Activated naive CD4-positive, alpha-beta T cell treated with anti-CD3 and anti-CD28 coated beads for 36 hours (primary cell): ENCODE results near the gene PNPLA3. TPM values are rescaled to one million over a fixed set of nuclear protein-coding genes. Genes with fewer than 3 reads are reported as not detected.

Experiments used
- CTCF ChIA-PET: fragments of 350-600 bp; sonication (Branson Sonifier 250); formaldehyde crosslinking; loops from one replicate; lab custom pipeline; 2021; ENCODE audit warnings: antibody characterized with exemption; lab: Charles Lee
- DNase-seq: peaks from one replicate; pipeline ENCODE4 v3.0.0-alpha.2; 2020
- H3K27ac Mint-ChIP-seq: one replicate; pipeline ENCODE4 v1.8.0; 2021; ENCODE audit warnings: mild to moderate bottlenecking, mixed read lengths
- H3K27me3 Mint-ChIP-seq: one replicate; pipeline ENCODE4 v1.8.0; 2021; ENCODE audit warnings: low read depth, mixed read lengths
- H3K36me3 Mint-ChIP-seq: one replicate; pipeline ENCODE4 v1.8.0; 2021; ENCODE audit warnings: low read depth, mixed read lengths
- H3K4me1 Mint-ChIP-seq: one replicate; pipeline ENCODE4 v1.8.0; 2021; ENCODE audit warnings: low read depth, mixed read lengths
- H3K4me3 Mint-ChIP-seq: one replicate; pipeline ENCODE4 v1.8.0; 2021; ENCODE audit warnings: mild to moderate bottlenecking, moderate library complexity, mixed read lengths
- H3K9me3 Mint-ChIP-seq: one replicate; pipeline ENCODE4 v1.8.0; 2021; ENCODE audit warnings: mixed read lengths
- intact Hi-C: fragments of 100-400 bp; cut with micrococcal nuclease; formaldehyde crosslinking; loops from one replicate; pipeline ENCODE4 v1.15.1; 2023
- total RNA-seq, 2 experiments: library from RNA; stranded (reverse); gene quantifications; one replicate each; pipeline ENCODE4 v1.2.3, GENCODE V29; 2021

Gene PNPLA3
- total RNA-seq, 2 experiments from 2014 or later, result 0.29 to 0.77 TPM

- no peaks in the 10 kb centered on the region for H3K9me3 Mint-ChIP-seq
- H3K36me3 Mint-ChIP-seq, result peaks cover 29% of the 10 kb centered on the region
- intact Hi-C loops, result no loop called here
- no peak for DNase-seq
- CTCF ChIA-PET, result interaction anchor here (1.0 to 1.1 kb wide), 2 partner anchors 16 to 17 kb away, joined by 3 read pairs; no protein-coding TSS in a partner anchor
- H3K27ac Mint-ChIP-seq, result no peak overlapping the region
- no peaks in the 10 kb centered on the region for H3K27me3 Mint-ChIP-seq
- H3K4me1 Mint-ChIP-seq, result no peaks in the 10 kb centered on the region
- no peak overlapping the region for H3K4me3 Mint-ChIP-seq
These were observed 53.5 kb downstream of the PNPLA3 start for GRCh38 chr22:43976861-43977795.

GRCh38 chr22:43978558-43978957 is 55.0 kb downstream of the PNPLA3 start:
- CTCF ChIA-PET, result no interaction called here
- no peak overlapping the region for H3K4me3 Mint-ChIP-seq
- intact Hi-C loops, result no loop called here
- no peaks in the 10 kb centered on the region for H3K27me3 Mint-ChIP-seq
- H3K36me3 Mint-ChIP-seq, result peaks cover 27% of the 10 kb centered on the region
- DNase-seq, result no peak
- H3K9me3 Mint-ChIP-seq, result no peaks in the 10 kb centered on the region
- H3K27ac Mint-ChIP-seq, result no peak overlapping the region
- no peaks in the 10 kb centered on the region for H3K4me1 Mint-ChIP-seq

- CTCF ChIA-PET, result interaction anchor here (0.6 to 2.0 kb wide), 2 partner anchors 13 to 544 kb away, joined by 4 to 6 read pairs; no protein-coding TSS in a partner anchor
- H3K36me3 Mint-ChIP-seq, result peaks cover 27% of the 10 kb centered on the region
- H3K9me3 Mint-ChIP-seq, result no peaks in the 10 kb centered on the region
These were observed 57.0 kb downstream of the PNPLA3 start for GRCh38 chr22:43980579-43980978.

GRCh38 chr22:43980996-43981395 is 57.4 kb downstream of the PNPLA3 start:
- Mint-ChIP-seq H3K27ac (no peak overlapping the region), H3K9me3 (no peaks in the 10 kb centered on the region), H3K27me3 (no peaks in the 10 kb centered on the region), H3K4me3 (no peak overlapping the region), H3K36me3 (peaks cover 26% of the 10 kb centered on the region), H3K4me1 (no peaks in the 10 kb centered on the region)
- no peak for DNase-seq
- intact Hi-C loops, result no loop called here
- CTCF ChIA-PET, result interaction anchor here (0.6 to 2.0 kb wide), 2 partner anchors 12 to 544 kb away, joined by 4 to 6 read pairs; no protein-coding TSS in a partner anchor

More at GRCh38 chr22:43980579-43980978, 57.0 kb downstream of the PNPLA3 start:
- Mint-ChIP-seq H3K4me1 (no peaks in the 10 kb centered on the region), H3K27ac (no peak overlapping the region), H3K4me3 (no peak overlapping the region), H3K27me3 (no peaks in the 10 kb centered on the region)
- intact Hi-C loops, result no loop called here
- no peak for DNase-seq

GRCh38 chr22:43983808-43984207 is 60.2 kb downstream of the PNPLA3 start:
- Mint-ChIP-seq H3K9me3 (no peaks in the 10 kb centered on the region), H3K27me3 (no peaks in the 10 kb centered on the region), H3K4me3 (no peak overlapping the region), H3K27ac (no peak overlapping the region), H3K36me3 (peaks cover 26% of the 10 kb centered on the region), H3K4me1 (no peaks in the 10 kb centered on the region)
- DNase-seq, result no peak
- CTCF ChIA-PET, result no interaction called here
- intact Hi-C loops, result no loop called here

GRCh38 chr22:43985532-43985931 is 61.9 kb downstream of the PNPLA3 start:
- no peak for DNase-seq
- peaks cover 18% of the 10 kb centered on the region for H3K36me3 Mint-ChIP-seq
- H3K4me3 Mint-ChIP-seq, result no peak overlapping the region
- H3K9me3 Mint-ChIP-seq, result no peaks in the 10 kb centered on the region
- no peaks in the 10 kb centered on the region for H3K4me1 Mint-ChIP-seq
- CTCF ChIA-PET, result interaction anchor here (1.1 kb wide), 1 partner anchor 9 kb away, joined by 3 read pairs; no protein-coding TSS in a partner anchor
- H3K27me3 Mint-ChIP-seq, result no peaks in the 10 kb centered on the region
- intact Hi-C loops, result no loop called here
- no peak overlapping the region for H3K27ac Mint-ChIP-seq

GRCh38 chr22:43988116-43988820 is 64.7 kb downstream of the PNPLA3 start:
- intact Hi-C loops, result no loop called here
- H3K4me3 Mint-ChIP-seq, result no peak overlapping the region
- no peaks in the 10 kb centered on the region for H3K27me3 Mint-ChIP-seq
- CTCF ChIA-PET, result interaction anchor here (0.6 to 1.0 kb wide), 2 partner anchors 42 to 123 kb away, joined by 3 to 4 read pairs; no protein-coding TSS in a partner anchor
- DNase-seq, result no peak
- H3K9me3 Mint-ChIP-seq, result no peaks in the 10 kb centered on the region
- H3K36me3 Mint-ChIP-seq, result peaks cover 27% of the 10 kb centered on the region
- no peak overlapping the region for H3K27ac Mint-ChIP-seq
- peaks cover under 1% of the 10 kb centered on the region for H3K4me1 Mint-ChIP-seq

GRCh38 chr22:43988960-43989359 is 65.4 kb downstream of the PNPLA3 start:
- Mint-ChIP-seq H3K27me3 (no peaks in the 10 kb centered on the region), H3K27ac (no peak overlapping the region), H3K4me1 (peaks cover 3% of the 10 kb centered on the region), H3K9me3 (no peaks in the 10 kb centered on the region), H3K4me3 (no peak overlapping the region), H3K36me3 (peaks cover 24% of the 10 kb centered on the region)
- intact Hi-C loops, result no loop called here
- DNase-seq, result no peak
- CTCF ChIA-PET, result no interaction called here

GRCh38 chr22:43990044-43990443 is 66.4 kb downstream of the PNPLA3 start:
- H3K4me3 Mint-ChIP-seq, result no peak overlapping the region
- no peak for DNase-seq
- CTCF ChIA-PET, result no interaction called here
- no peak overlapping the region for H3K27ac Mint-ChIP-seq
- H3K36me3 Mint-ChIP-seq, result peaks cover 31% of the 10 kb centered on the region
- H3K27me3 Mint-ChIP-seq, result no peaks in the 10 kb centered on the region
- no peaks in the 10 kb centered on the region for H3K9me3 Mint-ChIP-seq
- intact Hi-C loops, result loop anchor here (10.0 kb wide), 1 partner anchor 195 kb away; the partner anchor contains the start of gene PARVG
- peaks cover 4% of the 10 kb centered on the region for H3K4me1 Mint-ChIP-seq

GRCh38 chr22:43991316-43992020 is 67.9 kb downstream of the PNPLA3 start:
- Mint-ChIP-seq H3K27ac (no peak overlapping the region), H3K27me3 (no peaks in the 10 kb centered on the region), H3K4me3 (no peak overlapping the region), H3K4me1 (peaks cover 14% of the 10 kb centered on the region), H3K36me3 (peaks cover 34% of the 10 kb centered on the region), H3K9me3 (no peaks in the 10 kb centered on the region)
- intact Hi-C loops, result loop anchor here (10.0 kb wide), 1 partner anchor 193 kb away; the partner anchor contains the start of gene PARVG
- CTCF ChIA-PET, result interaction anchor here (0.6 to 0.7 kb wide), 2 partner anchors 579 to 758 kb away, joined by 3 to 4 read pairs; no protein-coding TSS in a partner anchor
- no peak for DNase-seq

- Mint-ChIP-seq H3K9me3 (no peaks in the 10 kb centered on the region), H3K4me3 (no peak overlapping the region), H3K27ac (no peak overlapping the region), H3K4me1 (peaks cover 17% of the 10 kb centered on the region), H3K27me3 (no peaks in the 10 kb centered on the region), H3K36me3 (peaks cover 32% of the 10 kb centered on the region)
- DNase-seq, result no peak
- intact Hi-C loops, result loop anchor here (10.0 kb wide), 1 partner anchor 192 kb away; the partner anchor contains the start of gene PARVG
- CTCF ChIA-PET, result interaction anchor here (0.6 to 5.1 kb wide), 10 partner anchors 34 to 757 kb away, joined by 3 to 46 read pairs (median 7); partner anchors contain the start of gene PARVG
These were observed 68.8 kb downstream of the PNPLA3 start for GRCh38 chr22:43992331-43992821.
